ENCODE data around the gene ASB9.
"Not testable (repeated sequence)": the region's sequence is repeated elsewhere in the genome, so short reads cannot be mapped to it uniquely, and the experiment has no call there.

Gene ASB9

GRCh38 chrX:15269618-15270521, at the start of gene ASB9:
Gene ASB9 (minus strand): TSS chrX:15270083. CDS start chrX:15269874, 209 bp downstream.
- peak; percentile 11 for DNase-seq (ENCODE audit: low read depth)

DNA sequence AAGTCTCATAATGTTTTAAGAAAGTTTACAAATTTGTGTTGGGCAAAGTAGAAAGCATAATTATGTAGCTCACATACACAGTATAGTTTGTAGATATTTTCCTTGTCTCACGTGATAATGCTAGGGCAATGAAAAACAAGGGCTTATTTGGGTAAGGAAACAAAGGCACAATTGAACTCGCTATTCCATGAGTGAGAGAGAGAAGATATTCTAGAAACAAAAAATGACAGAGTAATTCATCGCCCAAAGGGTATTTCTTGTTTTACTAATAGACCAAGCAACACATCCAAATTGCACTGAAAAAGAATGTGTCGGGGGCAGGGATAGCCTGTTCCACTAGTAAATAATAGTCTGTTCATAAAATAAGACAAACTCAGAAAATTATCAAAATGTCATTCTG, 49.2 kb upstream of the ASB9 start:
- DNase-seq (ENCODE audit: low read depth) = no peak

DNA sequence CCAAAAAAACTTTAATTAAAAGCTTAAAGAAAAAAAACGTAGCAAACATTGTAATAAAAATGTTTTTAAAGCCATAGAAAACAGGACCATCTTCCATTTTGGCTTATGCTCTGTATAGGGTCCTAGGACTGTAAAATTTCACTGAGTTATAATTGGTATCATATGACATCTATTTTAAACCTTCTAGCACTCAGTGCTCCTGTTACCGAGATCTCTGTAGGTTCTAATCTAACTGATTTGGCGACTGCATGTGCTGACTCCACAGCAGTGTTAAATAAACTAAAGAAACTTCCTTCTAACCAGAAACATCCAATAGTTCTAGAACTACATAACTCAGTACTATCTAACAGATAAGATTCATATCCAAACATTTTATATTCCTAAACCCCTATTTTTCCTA, 45.6 kb upstream of the ASB9 start, which contains the start of gene ASB11:
Gene ASB11 (minus strand): TSS at position 132 of the 400 bp plus-strand sequence. CDS start 35 bp downstream, at position 97.
- no peak for DNase-seq (ENCODE audit: low read depth)

GRCh38 chrX:15314472-15314871, 44.6 kb upstream of the ASB9 start:
- no peak for DNase-seq (ENCODE audit: low read depth)

GRCh38 chrX:15311119-15311518, 41.2 kb upstream of the ASB9 start:
- no peak for DNase-seq (ENCODE audit: low read depth)

- no peak for DNase-seq (ENCODE audit: low read depth)
Measured at GRCh38 chrX:15310117-15310516, 40.2 kb upstream of the ASB9 start.

- not testable (repeated sequence) for DNase-seq (ENCODE audit: low read depth)
Measured at GRCh38 chrX:15305899-15306298, 36.0 kb upstream of the ASB9 start.

- DNase-seq (ENCODE audit: low read depth) = no peak
Measured at GRCh38 chrX:15301924-15302323, 32.0 kb upstream of the ASB9 start.

DNA sequence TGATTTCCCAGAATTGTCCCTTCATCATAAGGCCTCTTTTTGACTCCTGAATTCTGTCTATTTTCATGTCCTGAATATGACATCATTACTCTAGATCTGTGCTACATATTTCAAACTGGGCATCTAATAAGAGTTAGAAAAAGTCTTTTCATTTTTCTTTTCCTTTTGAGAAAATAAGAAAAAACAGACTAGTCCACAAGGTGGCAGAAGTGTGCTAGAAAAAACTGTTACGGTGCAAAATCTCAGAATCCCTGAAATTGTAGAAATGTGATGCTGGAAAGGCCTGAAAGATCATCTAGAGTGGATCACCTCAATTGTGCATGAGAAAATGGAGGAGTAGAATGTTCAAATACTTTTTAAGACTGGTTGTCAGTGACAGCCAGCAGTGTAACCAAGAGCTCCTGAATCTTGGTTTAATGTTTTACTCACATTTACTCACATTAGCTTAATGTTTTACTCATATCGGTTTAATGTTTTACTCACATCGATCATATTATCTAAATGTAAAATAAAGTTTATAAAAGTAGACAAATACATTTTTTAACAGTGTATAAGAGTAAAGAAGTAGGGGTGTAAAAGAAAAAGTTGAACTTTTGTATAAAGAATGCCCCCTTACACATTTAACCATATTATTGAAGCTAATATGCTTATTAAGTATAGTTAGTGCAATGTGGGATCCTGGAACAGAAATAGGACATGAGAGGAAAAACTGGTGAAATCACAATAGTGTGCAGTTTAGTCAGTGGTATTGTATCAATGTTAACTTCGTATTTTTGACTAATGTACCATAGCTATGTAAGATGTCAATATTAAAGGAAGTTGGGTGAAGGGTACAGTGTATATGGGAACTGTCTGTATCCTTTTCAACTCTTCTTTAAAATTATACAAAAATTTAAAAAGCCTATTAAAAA, 30.3 kb upstream of the ASB9 start:
- no peak for DNase-seq (ENCODE audit: low read depth)

DNA sequence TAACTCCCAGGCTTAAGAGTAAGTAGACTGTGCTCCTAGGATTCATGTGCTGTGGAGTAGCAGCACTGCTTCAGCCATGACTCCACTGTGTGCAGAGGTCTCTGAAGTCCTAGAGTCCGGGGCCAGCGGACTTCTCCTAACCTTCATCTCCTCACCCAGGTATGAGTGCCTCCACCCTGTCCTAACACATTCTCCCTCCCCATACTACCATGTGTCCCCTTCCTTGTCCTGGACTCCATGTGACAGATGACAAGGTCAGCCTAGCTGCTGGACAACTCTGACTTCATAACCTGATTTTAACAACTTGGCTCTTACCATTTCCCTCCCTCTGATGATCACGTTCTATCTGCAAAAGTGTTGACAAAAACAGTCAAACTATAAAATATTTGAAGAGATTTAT, 28.9 kb upstream of the ASB9 start:
- DNase-seq (ENCODE audit: low read depth) = no peak

DNA sequence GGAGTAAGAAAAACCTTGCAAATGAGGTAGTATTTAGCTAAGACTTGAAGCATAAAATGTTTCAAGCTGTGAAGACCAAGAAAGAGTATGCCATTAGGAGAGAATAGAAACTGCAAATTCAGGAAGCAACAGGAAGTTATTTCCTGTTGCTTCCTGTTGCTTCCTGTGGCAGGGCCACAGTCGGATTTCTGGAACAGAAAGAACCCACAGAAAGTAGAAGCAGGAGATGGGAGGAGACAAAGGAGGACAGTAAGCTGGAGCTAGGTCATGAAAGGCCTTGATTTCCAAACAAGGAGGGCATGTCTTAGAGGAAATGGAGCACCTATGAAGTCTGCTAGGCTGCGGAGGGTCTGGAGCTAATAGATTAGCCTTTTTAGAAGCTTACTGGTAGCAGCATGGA, 28.3 kb upstream of the ASB9 start:
- no peak for DNase-seq (ENCODE audit: low read depth)

- no peak for DNase-seq (ENCODE audit: low read depth)
Measured at GRCh38 chrX:15293451-15293850, 23.6 kb upstream of the ASB9 start.

DNA sequence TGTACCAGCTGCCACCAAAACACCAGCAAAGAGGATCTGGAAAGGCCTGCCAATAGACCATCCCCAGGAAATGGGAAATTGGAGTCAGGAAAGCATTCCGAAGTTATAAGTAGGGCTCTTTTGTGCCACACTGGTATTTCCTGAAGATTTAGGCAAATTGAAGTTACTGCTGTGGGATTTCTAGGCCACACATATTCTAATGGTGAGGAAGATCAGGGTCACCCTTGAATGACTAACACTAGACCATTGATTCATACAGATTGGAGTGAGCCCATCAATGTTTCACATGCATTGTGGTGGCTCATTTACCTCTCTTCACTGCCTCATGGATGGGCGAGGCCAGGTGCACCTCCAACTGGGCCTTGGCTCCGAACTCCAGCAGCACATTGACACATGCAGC, 23.0 kb upstream of the ASB9 start:
- DNase-seq (ENCODE audit: low read depth) = no peak

DNA sequence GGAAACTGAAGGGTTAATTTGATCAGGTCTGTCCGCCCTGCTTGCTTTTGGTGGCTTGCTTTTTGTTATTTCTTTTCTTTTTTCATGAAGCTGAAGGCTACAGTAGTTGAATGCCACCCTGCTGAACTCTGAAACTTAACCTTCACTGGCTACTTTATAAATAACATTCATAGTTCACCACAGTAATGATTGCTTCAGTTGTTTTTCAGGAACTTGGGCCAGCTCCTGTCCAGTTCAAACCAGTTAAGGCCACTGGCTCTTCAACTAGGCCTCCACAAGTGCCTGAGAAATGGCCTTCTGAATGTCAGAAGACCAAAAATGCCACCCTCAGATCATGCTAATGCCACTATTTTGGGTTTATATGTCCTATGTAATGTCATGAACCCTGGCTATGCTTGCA, 7.7 kb upstream of the ASB9 start:
- no peak for DNase-seq (ENCODE audit: low read depth)

GRCh38 chrX:15274946-15275345, 5.1 kb upstream of the ASB9 start:
- DNase-seq (ENCODE audit: low read depth) = no peak

GRCh38 chrX:15273275-15273674, 3.4 kb upstream of the ASB9 start:
- DNase-seq (ENCODE audit: low read depth) = not testable (repeated sequence)

- no peak for DNase-seq (ENCODE audit: low read depth)
Measured at GRCh38 chrX:15271757-15272156, 1.9 kb upstream of the ASB9 start.

- no peak for DNase-seq (ENCODE audit: low read depth)
Measured at GRCh38 chrX:15269120-15269519, 763 bp downstream of the ASB9 start.

DNA sequence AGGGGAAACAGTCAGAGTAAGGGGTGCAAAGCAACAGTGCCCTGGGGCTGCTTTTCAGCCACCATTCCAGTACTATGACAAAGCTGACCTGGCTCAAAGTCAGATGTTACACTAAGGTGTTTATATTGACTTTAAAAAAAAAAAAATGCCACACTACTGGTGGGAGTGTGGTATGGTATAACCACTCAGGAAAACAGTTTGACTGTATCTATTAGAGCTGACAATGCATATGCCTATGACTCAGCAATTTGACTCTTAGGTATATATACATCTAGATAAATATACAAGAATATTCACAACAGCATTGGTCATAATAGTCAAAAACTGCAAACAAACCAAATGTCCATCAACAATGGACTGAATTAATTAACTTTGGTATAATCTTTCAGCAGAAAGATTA, 15.0 kb downstream of the ASB9 start:
- DNase-seq (ENCODE audit: low read depth) = no peak

- DNase-seq (ENCODE audit: low read depth) = no peak
Measured at GRCh38 chrX:15245896-15246295, 24.0 kb downstream of the ASB9 start.

- no peak for DNase-seq (ENCODE audit: low read depth)
Measured at GRCh38 chrX:15244421-15244820, 25.5 kb downstream of the ASB9 start.

GRCh38 chrX:15242899-15243555, 26.9 kb downstream of the ASB9 start:
- peak; percentile 24 for DNase-seq (ENCODE audit: low read depth)
